GM12865 (cell line): ENCODE results near the gene ZP2.
"Not testable (repeated sequence)": the region's sequence is repeated elsewhere in the genome, so short reads cannot be mapped to it uniquely, and the experiment has no call there.

Experiments used
- DNase-seq: peaks from one replicate; pipeline ENCODE4 v3.0.0; 2010; ENCODE audit warnings: low read depth
- H3K4me3 ChIP-seq: 2 replicates; pipeline ENCODE4 v1.5.1; 2011; ENCODE audit warnings: mild to moderate bottlenecking, low read depth, low read length, control low read depth
- CTCF ChIP-seq: IDR thresholded peaks from 2 replicates; pipeline ENCODE4 v1.5.1; 2011; ENCODE audit warnings: low read length, control low read depth, low read depth, inconsistent platforms; ENCODE audit not compliant: insufficient read depth; ENCODE audit errors: missing control alignments

The ZP2 gene

GRCh38 chr16:21211486-21211885 is at the start of gene ZP2:
Gene ZP2, minus strand, starts transcription at chr16:21211574. Its CDS starts 27 bp downstream, at chr16:21211547.
- TF ChIP-seq CTCF = no peak
- DNase-seq = no peak
- H3K4me3 ChIP-seq = no peak within 1 kb of the TSS

- DNase-seq = no peak
- no peak for TF ChIP-seq CTCF
These were observed 45.9 kb upstream of the ZP2 start for GRCh38 chr16:21257284-21257683.

GRCh38 chr16:21256636-21257035 is 45.3 kb upstream of the ZP2 start:
- DNase-seq = no peak
- TF ChIP-seq CTCF = no peak
- H3K4me3 ChIP-seq = no peak overlapping the region

More at GRCh38 chr16:21257284-21257683, 45.9 kb upstream of the ZP2 start:
- H3K4me3 ChIP-seq = no peak overlapping the region

- no peak for DNase-seq
- no peak for TF ChIP-seq CTCF
These were observed 42.1 kb upstream of the ZP2 start for GRCh38 chr16:21253470-21253869.

GRCh38 chr16:21250072-21250923 is 38.9 kb upstream of the ZP2 start:
- no peak for TF ChIP-seq CTCF
- H3K4me3 ChIP-seq = no peak overlapping the region

More at GRCh38 chr16:21253470-21253869, 42.1 kb upstream of the ZP2 start:
- H3K4me3 ChIP-seq = no peak overlapping the region

GRCh38 chr16:21248179-21248578 is 36.8 kb upstream of the ZP2 start:
- H3K4me3 ChIP-seq, DNase-seq: not testable (repeated sequence)

More at GRCh38 chr16:21250072-21250923, 38.9 kb upstream of the ZP2 start:
- DNase-seq = no peak

GRCh38 chr16:21244518-21245215 is 33.3 kb upstream of the ZP2 start:
- DNase-seq = no peak
- no peak overlapping the region for H3K4me3 ChIP-seq
- TF ChIP-seq CTCF = no peak
